ENCODE data around the gene DALRD3.

DALRD3 gene

DNA sequence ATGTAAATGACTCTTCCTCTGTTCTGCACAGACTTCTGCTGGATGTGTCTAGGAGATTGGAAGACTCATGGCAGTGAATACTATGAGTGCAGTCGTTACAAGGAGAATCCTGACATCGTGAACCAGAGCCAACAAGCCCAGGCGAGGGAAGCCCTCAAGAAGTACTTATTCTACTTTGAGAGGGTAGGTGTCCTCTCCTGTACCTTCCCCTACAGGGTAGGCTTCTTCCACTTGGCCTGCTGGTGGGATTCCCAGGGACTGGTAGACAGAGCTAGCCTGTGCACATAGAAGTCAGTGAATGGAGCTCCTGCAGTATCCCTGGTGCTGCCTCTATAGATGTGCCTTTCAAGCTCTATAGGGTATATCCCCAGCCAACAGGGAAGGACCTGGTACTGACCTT lies 38.9 kb downstream of the DALRD3 start:
- no peak for DNase-seq (ENCODE audit: low read depth)
- no peak overlapping the region for H3K4me3 ChIP-seq (ENCODE audit: low read depth, low read length)
- TF ChIP-seq, protein P1, sequence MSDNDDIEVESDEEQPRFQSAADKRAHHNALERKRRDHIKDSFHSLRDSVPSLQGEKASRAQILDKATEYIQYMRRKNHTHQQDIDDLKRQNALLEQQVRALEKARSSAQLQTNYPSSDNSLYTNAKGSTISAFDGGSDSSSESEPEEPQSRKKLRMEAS (IDR thresholded peaks at IDR 0.05; ENCODE audit: low read depth, low read length), result no peak
- no peak for TF ChIP-seq POLR2A (IDR thresholded peaks at IDR 0.05; ENCODE audit: extremely low read depth, insufficient read length)
- TF ChIP-seq MYC (IDR thresholded peaks at IDR 0.05; ENCODE audit: low read depth, low read length), result no peak
- no peak for TF ChIP-seq CTCF (IDR thresholded peaks at IDR 0.05; ENCODE audit: low read depth, low read length)

DNA sequence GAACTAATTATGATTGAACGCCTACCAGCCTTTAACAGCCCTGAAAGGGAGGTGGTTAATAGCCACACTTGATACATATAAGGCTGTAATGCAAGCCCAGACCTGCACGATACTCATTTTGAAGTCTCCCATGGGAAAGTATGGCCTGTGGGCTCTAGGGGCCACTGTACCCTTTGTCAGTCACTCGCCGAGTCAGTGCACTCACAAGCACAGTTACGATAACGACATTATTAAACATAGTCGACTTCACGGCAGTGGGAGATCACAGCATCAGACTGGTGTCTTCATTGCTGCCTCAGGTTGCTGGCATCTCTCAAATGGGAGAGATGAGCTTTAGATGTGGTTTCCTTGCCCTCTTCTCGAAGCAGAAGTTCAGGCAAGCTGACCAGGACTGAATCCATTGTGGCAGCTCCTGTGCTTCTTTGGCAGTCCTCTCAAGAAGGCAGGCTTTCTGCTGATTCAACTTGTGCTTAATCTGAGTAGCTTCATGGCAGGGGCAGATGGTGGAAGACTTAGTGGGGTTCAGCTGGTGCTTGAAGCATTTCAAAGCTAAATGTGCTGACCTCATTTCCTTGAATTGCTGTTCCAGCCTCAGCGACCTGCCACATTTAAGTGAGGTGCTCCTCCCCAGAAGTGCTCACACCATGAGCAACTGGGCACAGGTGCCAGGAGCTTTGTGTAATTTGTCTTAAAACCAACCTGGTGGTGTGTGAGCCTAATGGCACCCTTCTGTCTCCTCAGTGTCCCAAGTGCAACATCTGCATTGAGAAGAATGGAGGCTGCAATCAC lies 44.1 kb downstream of the DALRD3 start:
- TF ChIP-seq POLR2A (IDR thresholded peaks at IDR 0.05; ENCODE audit: extremely low read depth, insufficient read length) (no peak), MYC (IDR thresholded peaks at IDR 0.05; ENCODE audit: low read depth, low read length) (no peak), CTCF (IDR thresholded peaks at IDR 0.05; ENCODE audit: low read depth, low read length) (no peak)
- TF ChIP-seq, protein P1 (IDR thresholded peaks at IDR 0.05; ENCODE audit: low read depth, low read length), result no peak
- no peak overlapping the region for H3K4me3 ChIP-seq (ENCODE audit: low read depth, low read length)
- no peak for DNase-seq (ENCODE audit: low read depth)

GRCh38 chr3:48970586-48970985 lies 47.8 kb downstream of the DALRD3 start:
- H3K4me3 ChIP-seq (ENCODE audit: low read depth, low read length), result no peak overlapping the region
- no peak for TF ChIP-seq CTCF (IDR thresholded peaks at IDR 0.05; ENCODE audit: low read depth, low read length)
- TF ChIP-seq, protein P1 (IDR thresholded peaks at IDR 0.05; ENCODE audit: low read depth, low read length), result no peak
- no peak for TF ChIP-seq MYC (IDR thresholded peaks at IDR 0.05; ENCODE audit: low read depth, low read length)
- no peak for TF ChIP-seq POLR2A (IDR thresholded peaks at IDR 0.05; ENCODE audit: extremely low read depth, insufficient read length)
- no peak for DNase-seq (ENCODE audit: low read depth)

DNA sequence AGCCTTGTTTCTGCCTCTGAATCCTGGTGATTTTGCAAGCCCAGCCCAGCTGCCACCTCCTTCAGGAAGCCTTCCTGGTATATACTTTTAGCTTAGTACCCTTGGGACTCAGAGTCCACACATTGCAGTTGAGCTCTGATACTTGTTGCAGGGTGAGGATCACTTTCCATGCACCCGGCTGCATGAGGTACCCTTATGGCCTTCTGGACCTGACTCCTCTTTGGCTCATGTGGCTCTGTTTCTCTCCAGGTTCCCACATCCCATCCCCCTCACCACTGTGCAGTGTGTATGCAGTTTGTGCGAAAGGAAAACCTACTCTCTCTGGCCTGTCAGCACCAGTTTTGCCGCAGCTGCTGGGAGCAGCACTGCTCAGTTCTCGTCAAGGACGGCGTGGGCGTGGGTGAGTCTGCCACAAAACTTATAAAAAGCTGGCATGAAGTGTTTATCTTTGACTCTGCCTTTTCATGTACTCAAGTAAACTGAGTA lies 51.5 kb downstream of the DALRD3 start:
- TF ChIP-seq CTCF (IDR thresholded peaks at IDR 0.05; ENCODE audit: low read depth, low read length), result no peak
- TF ChIP-seq, protein P1 (IDR thresholded peaks at IDR 0.05; ENCODE audit: low read depth, low read length), result no peak
- no peak for TF ChIP-seq MYC (IDR thresholded peaks at IDR 0.05; ENCODE audit: low read depth, low read length)
- TF ChIP-seq POLR2A (IDR thresholded peaks at IDR 0.05; ENCODE audit: extremely low read depth, insufficient read length), result no peak
- H3K4me3 ChIP-seq (ENCODE audit: low read depth, low read length), result no peak overlapping the region
- no peak for DNase-seq (ENCODE audit: low read depth)

DNA sequence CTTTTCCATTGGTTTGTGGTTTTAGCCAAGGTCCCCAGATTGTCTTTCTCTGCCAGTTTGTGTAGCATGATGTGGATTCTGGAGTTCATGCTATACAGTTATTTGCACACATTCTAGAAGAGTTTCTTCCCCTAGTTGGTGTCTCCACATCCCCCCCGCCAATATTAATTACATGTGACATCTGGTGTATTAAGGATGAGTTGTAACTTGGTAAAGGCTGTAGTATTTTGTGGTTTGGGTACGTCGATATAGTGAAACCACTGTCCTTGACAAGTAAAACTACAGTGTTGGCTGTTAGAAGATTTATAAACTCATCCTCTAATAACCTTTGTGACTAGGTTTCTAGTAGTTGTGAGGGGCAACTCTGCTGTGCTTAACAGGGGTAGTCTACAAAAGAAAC lies 52.0 kb downstream of the DALRD3 start:
- TF ChIP-seq, protein P1 (IDR thresholded peaks at IDR 0.05; ENCODE audit: low read depth, low read length), result no peak
- TF ChIP-seq CTCF (IDR thresholded peaks at IDR 0.05; ENCODE audit: low read depth, low read length) (no peak), POLR2A (IDR thresholded peaks at IDR 0.05; ENCODE audit: extremely low read depth, insufficient read length) (no peak), MYC (IDR thresholded peaks at IDR 0.05; ENCODE audit: low read depth, low read length) (no peak)
- DNase-seq (ENCODE audit: low read depth), result no peak
- H3K4me3 ChIP-seq (ENCODE audit: low read depth, low read length), result no peak overlapping the region

Data from NB4 (cell line).